GM19025 (cell line): ENCODE data around the gene NADSYN1.
"Not testable (repeated sequence)": the region's sequence is repeated elsewhere in the genome, so short reads cannot be mapped to it uniquely, and the experiment has no call there.

ENCODE experiments used
- ATAC-seq: cut with Tn5 transposase; IDR thresholded peaks from one replicate; pipeline ENCODE4 v1.9.1; 2021; ENCODE audit warnings: mild to moderate bottlenecking, low read depth, moderate library complexity; ENCODE audit not compliant: unreplicated experiment

The NADSYN1 gene

DNA sequence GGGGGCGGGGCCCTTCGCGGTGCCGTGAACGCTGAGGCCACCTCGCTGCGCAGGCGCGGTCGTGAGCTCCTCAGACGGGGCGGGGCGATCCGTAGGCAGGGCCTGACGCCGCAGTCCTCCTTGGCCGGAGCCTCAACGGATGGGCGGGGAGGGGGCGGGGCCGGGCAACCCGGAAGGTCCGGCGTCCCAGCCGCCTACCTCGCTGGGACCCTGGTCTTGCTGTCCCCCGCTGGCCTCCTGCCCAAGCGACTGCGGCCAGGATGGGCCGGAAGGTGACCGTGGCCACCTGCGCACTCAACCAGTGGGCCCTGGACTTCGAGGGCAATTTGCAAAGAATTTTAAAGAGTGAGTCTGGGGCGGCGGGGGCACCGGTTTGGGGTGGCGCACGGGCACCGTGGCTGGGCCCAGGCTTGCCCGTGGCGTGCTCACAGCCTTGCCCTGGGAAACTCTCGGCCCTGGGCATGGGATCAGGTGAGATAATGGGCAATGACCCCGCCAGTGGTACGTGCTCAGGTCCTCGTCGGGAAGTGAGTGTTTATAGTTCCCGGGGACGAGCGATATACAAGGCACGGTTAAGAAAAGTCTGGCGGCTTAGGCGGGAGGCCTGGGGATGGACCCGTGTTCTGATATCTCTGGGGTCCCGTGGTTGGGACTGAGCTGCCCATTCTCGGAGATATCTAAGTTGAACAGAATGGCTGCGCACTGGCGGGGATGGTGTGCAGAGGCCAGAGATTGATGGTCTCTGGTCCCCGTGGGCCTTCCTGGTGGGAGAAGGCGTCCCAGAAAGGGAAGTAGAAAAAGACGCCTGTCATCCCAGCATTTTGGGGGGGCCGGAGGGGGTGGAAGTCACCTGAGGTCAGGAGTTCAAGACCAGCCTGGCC, at the start of gene NADSYN1:
TSS of gene NADSYN1 (plus strand) at position 167 of the 881 bp plus-strand sequence. CDS start at position 261, 94 bp downstream.
- peak; percentile 47 for ATAC-seq

DNA sequence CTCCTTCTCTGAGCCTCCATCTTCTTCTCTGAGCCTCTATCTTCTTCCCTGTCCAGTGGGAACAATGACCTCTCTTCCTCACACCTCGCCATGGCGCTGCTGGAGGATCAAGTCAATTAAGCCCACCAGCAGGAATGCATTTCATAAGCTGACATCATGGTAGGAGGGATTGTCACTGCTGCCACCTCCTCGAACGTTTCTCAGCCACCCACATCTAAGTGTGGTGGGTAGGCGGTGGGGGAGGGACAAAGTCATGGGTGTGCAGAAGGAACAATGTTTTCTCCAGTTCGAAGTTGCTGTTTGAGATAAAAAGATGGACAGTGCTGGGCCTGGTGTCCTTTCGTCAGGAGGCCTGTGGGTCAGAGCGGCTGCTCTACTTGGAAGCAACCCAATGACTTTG, 48.8 kb upstream of the NADSYN1 start:
- no peak for ATAC-seq

DNA sequence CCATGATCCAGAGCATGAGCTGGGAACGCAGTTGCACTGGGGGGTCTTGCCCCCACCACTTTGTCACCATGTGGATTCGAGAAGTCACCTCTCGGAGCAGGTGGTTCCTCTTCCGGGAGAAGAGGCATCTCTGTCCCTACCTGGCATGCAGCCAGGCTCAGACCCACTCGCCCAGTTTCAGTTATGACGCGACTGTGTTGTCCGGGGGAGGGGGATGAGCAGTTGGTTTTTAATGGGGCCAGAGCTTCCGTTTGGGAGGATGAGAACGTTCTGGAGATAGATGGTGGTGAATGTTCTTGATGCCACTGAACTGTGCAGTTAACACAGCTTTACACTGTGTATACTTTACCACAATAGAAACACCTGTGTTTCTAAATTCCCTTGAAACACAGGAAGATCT, 46.3 kb upstream of the NADSYN1 start:
- no peak for ATAC-seq

DNA sequence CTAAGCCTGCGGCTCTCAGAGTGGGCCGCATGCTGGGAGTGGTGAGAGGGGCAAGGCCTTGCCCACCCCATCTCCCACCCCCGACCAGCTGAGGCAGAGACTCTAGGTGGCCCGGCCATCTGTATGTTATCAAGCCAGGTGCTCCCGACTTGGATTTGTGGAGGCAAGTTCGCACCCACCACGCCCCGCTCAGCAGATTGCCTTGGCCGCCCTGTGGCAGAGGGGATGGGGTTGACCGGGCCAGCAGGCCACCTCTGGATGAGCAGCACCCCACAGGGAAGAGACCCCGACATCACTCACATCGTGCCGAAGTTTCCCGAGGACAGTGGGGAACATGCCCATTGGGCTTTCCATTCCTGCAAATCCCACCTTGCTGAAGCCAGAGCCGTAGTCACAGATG, 45.6 kb upstream of the NADSYN1 start:
- ATAC-seq, result no peak

DNA sequence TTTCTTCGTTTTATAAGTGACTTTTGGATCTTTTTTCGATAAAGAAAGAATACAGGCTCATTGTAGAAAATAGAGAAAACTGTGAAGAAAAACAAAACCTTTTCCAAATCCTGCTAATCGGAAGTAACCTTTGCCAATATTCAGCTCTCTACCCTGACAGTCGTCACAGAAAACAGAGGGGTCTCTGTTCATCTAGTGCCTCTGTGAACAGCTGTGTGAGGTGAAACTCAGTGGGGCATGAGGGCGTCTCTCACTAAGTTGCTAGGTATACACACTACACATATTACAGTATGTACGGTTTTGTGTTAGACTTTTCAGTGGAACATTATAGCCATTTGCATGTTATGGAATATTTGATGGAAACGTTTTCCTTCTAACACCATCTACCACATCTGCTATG, 44.2 kb upstream of the NADSYN1 start:
- ATAC-seq, result no peak

DNA sequence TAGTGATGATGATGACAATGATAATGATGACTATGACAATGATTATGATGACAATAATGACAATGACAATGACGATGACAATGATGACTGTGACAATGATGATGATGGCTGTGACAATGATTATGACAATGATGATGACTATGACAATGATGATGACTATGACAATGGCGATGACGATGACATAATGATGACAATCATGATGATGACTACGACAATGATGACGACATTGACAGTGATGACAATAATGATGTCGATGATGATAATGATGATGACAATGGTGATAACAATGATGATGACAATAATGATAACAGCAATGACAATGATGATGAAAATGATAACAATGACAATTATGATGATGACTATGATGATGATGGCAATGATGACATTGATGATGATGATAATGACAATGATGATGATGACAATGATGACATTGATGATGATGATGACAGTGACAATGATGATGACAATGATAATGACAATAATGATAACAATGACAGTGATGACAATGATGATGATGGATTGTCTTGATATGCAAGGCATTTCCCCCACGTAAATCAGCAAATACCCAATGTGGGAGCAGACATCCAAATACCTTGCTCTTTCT, 42.5 kb upstream of the NADSYN1 start:
- no peak for ATAC-seq

DNA sequence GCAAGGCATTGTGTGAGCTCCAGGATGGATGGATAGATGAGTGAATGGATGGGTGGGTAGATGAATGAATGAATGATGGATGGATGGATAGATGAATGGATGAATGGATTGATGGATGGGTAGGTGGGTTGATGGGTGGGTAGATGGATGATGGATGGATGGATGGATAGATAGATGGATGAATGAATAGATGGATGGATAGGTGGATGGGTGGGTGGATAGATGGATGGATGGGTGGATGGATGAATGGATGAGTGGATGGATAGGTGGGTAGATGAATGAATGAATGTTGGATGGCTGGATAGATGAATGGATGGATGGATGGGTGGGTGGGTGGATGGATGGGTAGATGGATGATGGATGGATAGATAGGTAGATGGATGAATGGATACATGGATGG, 38.4 kb upstream of the NADSYN1 start:
- ATAC-seq, result no peak

DNA sequence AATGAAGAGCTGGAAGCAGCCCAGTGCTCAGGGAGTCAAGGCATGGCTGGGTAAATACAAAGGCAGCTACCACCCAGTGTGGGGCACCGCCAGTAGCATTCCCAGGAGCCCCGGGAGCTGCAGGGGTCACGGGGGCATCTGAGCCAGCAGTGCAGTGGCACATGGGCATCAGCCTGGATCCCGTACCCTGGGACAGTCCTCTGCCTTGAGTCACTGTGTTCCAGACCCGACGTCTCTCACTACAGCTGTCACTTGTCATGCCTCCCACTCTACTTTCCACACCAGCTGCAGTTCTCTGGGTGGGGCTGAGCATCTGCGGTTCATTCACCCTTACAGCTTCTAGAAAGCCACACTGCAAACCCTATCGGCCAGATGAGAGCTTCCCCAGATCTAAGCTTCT, 34.4 kb upstream of the NADSYN1 start:
- no peak for ATAC-seq

DNA sequence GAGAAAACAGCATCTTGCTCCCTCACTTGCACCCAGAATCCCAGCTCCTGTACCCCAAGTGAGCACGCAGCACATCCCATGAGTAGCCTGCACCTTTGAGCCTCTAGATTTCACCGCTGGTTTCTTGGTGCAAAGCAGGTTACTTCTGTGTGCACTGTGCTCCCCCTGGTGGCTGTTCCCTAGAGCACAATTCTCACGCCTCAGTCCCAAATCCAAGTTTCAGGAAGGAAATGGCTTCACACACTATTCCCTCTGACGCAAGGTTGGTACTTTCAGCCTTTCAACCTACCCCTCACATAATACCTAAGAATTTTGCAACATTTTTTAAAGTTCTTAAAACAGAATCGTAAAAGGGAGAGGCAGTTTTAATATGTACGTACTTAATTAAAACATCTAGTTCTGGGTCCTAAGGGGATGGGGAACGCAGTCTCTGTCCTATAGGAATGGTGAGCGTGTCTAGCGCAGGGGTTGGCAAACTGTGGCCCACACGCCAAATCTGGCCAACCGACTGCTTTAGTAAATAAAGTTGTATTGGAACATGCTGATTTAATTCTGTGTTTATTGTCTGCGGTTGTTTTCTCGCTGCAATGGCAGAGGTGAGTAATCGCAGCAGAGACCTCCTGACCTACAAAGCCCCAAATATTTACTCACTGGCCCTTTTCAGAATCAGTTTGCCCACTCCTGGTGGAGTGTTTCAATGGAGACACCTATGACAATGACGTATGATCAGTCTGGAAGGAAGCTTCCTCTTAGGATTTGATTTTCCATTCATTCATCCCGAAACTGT, 32.4 kb upstream of the NADSYN1 start:
- no peak for ATAC-seq

DNA sequence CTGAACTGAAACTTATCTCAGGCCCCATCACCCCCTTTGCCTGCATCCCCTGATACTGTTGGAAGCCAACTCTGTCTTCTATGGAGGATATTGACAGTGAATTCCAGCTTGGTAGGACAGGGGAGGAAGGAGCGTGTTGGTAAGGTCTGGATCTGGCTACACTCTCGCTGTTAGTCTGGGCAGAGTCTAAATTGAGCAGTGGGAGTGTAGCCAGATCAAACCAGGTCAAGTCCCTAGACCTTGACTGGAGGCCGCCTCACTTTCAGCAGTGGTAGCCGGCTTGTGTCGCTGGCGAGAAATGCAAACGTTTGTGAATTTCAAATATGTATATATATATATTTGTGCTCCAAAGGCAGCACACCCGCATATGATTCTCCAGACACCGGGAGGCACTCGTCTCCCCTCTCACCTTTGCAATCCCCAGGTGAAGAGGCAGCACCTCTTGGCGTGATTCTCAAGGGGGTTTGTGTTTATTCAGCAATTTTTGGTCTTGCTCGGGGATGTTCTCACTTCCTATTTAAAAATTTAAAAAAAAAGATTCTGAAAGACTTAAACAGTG, 31.5 kb upstream of the NADSYN1 start:
- ATAC-seq, result no peak

DNA sequence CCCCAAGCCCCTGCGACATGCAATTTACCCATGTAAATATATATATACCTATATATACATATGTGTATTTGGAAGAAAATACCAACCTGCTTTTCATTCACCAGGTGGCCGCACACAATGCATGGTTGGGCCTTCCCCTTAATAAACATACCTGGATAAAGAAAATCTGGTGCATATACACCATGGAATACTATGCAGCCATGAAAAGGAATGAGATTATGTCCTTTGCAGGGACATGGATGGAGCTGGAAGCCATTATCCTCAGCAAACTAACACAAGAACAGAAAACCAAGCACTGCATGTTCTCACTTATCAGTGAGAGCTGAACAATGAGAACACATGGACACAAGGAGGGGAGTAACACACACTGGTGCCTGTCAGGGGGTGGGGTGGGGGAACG, 30.7 kb upstream of the NADSYN1 start:
- not testable (repeated sequence) for ATAC-seq

DNA sequence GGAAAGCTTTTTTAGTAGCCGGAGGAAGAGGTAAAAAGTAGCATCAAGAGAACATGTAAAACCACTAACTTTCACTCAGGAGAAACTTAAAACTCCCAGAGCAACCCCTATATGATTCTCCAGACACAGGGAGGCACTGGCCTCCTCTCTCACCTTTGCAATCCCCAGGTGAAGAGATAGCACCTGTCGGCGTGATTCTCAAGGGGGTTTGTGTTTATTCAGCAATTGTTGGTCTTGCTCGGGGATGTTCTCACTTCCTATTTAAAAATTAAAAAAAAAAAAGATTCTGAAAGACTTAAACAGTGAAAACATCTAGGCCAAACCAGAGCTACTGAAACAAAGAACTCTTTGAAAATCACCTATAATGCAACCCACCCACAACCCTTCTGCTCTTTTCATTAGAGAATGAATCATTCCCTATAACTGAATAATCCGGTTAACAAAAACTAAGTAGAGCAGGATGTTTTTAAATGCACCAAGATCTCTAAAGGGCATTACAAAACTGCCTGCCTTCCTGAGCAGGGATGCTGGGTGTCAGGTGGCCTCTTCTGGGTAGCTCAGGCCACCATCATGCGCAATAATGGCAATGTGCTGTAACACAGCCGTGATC, 29.7 kb upstream of the NADSYN1 start:
- ATAC-seq, result no peak

DNA sequence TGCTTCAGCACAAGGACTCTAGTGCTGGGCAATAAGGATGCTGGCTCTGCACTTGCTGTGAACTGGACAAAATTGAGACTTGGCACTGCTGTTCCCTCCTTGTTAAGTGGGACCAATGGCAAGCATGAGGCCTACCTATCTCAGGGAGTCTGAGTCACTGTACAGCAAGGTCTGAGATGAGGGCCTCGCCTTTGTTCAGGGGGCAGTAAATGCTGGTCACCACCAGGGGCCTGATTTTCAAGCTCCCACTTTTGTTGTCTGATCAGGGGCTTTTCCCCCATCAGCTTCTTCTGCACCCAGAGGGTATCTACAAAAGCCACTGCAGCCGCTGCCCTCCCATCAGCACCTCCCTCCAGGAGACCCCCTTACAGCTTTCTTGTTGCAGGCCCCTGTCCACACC, 27.6 kb upstream of the NADSYN1 start:
- ATAC-seq, result no peak

DNA sequence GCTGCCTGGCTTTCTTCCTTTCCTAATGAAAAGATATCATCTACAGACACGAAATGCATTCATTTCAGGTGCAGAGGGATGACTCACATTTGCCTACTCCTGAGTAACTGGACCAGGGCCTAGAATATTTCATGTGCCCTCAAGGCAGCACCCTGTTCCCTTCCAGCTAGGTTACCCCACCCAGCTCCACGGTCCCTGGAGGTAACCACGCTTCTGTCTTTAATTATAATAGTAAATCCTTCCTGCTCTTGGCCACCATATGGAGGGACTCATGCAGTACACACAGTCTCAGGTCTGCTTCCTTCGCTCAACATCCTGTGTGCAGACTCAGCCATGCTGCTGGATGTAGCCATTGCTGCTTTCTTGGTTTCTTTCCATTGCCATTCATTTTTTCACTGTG, 27.1 kb upstream of the NADSYN1 start:
- no peak for ATAC-seq

DNA sequence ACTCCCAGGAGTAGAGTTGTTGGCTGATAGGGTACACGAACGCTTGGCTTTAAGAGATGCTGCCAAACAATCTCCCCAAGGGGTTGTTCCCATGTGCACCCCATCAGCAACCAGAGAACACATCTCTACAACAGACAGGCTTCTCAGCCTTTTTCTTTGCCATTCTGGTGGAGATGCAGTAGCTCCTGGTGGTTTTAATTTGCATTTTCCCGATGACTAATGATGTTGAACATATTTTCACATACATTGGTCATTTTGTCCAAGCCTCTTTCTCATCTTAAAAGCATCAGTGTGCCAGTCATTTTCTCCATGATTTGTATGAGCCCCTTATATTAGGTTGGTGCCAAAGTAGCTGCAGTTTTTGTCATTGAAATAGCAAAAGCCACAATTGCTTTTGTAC, 26.6 kb upstream of the NADSYN1 start:
- no peak for ATAC-seq

DNA sequence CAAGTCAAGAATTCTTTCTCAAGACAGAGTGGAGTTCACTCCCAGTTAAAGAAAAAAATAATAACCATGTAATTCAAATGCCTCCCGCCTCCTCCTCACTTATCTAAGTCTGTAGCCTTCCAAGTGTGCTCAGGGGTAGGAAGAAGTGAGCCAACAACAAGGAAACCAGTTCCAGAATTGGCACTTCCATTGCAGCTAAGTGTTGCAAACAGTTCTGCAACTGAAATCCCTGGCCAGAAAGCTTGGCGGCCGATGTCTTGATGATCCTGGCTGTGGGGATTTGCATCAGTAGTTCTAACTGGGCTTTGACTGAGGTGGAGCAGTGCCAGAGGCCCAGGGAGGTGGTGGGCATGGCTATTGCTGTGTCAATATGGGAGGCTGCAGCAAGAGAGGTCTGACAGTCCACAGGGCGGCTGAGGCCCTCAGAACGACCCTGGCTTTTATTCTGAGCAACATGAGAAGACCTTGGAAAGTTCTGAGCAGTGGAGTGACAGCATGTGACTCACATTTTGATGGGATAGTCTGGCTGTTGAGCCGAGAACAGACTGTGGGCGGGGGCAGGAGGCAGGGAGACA, 24.1 kb upstream of the NADSYN1 start:
- ATAC-seq, result no peak

DNA sequence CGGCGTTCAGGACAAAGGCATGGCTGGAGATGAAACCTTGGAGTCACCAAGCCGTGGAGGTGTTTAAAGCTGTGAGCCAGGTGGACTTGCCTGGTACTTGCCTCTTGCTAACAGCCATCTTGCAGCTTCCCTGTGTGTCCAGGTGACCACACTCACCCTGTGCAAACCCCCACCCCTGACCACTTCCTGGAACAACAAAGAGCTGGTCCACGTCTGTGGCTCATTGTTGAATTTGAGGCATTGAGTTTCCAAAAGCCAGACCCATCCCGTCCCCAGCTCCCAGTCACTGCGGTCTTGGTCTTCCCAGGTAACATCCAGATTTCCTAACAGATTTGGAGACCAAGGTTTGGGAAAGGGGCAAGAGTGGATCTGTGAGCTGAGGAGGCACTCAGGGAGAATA, 23.3 kb upstream of the NADSYN1 start:
- ATAC-seq, result no peak

DNA sequence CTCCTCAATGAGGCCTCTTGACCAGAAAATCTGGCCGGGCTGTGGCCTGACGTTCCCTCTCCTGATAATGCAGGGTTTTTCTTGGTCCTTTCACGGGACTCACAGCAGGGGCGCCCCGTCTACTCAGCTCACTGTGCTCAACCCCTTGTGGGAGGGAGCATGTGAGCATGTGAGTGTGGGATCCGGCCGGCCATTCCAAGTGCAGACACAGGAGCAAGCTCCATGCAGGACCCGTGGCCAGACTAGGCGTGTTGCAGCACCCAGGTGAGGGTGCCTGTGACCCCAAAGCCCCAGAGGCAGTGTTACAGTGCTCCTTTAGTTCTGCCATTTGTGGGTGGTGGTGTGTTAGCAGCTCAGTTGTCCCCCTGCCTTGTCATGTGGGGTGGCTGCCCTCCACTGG, 22.8 kb upstream of the NADSYN1 start:
- ATAC-seq, result no peak

DNA sequence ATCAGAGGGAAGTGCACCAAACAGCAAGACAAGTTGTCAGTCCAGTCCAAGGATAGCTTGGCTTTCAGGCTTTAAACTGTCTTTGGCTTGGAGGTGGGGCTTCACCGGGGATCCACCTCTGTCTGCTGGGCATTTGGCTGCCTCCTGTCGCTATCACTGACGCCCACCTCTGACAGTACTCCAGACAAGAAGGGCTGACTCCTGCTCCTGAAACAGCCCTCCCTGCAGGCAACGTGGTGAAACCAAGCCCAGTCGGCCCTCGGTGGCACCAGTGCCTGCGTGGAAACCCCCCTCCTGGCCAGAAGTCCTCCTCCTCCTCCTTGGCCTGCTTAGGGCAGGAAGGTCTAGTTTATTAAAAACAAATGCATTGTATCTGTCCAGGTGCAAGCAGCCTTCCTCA, 21.7 kb upstream of the NADSYN1 start:
- ATAC-seq, result no peak
